Hepatocyte (in vitro differentiated cells): ENCODE results near the gene PXN.

Experiments
- EZH2 ChIP-seq: fragments of 200-600 bp; sonication (generic); IDR thresholded peaks from 2 replicates; pipeline ENCODE4 v1.6.1; 2016; ENCODE audit warnings: antibody characterized with exemption, mild to moderate bottlenecking, borderline replicate concordance
- TF ChIP-seq, protein P1 (sequence below): fragments of 200-600 bp; sonication (generic); IDR thresholded peaks from 2 replicates; pipeline ENCODE4 v1.5.1; 2016; ENCODE audit warnings: antibody characterized with exemption, mild to moderate bottlenecking; ENCODE audit not compliant: poor library complexity

DNA sequence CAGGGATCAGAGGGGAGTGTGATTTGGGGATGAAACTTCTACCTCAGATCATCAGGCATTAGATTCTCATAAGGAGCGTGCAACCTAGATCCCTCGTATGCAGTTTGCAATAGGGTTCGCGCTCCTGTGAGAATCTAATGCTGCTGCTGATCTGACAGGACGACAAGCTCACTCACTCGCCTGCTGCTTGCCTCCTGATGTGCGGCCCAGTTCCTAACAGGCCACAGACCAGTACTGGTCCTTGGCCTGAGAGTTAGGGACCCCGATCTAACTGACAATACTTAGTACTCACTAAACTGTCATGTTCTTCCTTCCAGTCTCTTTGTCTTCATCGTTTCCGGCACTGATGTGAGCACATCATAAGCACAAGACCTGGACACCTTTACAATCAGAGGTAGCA is 59.3 kb downstream of the PXN start:
- no peak for TF ChIP-seq EZH2
- TF ChIP-seq, protein P1, sequence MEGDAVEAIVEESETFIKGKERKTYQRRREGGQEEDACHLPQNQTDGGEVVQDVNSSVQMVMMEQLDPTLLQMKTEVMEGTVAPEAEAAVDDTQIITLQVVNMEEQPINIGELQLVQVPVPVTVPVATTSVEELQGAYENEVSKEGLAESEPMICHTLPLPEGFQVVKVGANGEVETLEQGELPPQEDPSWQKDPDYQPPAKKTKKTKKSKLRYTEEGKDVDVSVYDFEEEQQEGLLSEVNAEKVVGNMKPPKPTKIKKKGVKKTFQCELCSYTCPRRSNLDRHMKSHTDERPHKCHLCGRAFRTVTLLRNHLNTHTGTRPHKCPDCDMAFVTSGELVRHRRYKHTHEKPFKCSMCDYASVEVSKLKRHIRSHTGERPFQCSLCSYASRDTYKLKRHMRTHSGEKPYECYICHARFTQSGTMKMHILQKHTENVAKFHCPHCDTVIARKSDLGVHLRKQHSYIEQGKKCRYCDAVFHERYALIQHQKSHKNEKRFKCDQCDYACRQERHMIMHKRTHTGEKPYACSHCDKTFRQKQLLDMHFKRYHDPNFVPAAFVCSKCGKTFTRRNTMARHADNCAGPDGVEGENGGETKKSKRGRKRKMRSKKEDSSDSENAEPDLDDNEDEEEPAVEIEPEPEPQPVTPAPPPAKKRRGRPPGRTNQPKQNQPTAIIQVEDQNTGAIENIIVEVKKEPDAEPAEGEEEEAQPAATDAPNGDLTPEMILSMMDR = no peak
